ENCODE measurements around the gene HS3ST2. TPM values are rescaled to one million over a fixed set of nuclear protein-coding genes. Genes with fewer than 3 reads are reported as not detected.

HS3ST2 gene
- polyA plus RNA-seq, 1 of the 3 experiments (the other 2 are of a cell fraction) = not detected

DNA sequence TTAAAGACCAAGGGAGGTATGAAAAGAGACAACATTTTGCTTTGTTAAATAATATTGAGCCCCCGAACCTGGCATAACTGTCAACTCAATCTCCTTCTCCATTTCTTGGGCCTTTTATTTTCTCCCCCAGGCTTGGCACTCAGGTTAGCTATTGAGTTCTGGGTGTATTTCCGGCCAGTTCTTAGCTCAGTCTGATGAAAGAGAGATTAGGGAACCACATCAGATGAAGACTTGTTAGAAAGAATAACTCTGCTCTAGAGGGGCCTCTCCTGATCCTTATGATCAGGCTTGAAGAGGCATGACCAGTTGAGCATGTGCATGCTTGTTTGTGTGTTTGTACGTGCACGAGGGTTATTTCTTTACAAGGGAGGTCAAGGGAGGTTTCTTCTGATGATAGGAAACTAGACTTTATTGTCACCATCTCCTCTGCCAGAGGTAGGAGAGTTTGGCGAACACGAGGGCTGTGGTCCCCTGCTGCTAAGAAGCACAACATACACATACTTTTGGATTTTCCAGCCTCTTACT is 29.2 kb upstream of the HS3ST2 start:
- TF ChIP-seq EP300 (IDR thresholded peaks at IDR 0.05; ENCODE audit: borderline replicate concordance in 1 of 2, low read depth in 1 of 2, low read length in 1 of 2) (no peak), GATA2 (CRISPR knock-in tag; IDR thresholded peaks at IDR 0.05) (no peak), JUND (IDR thresholded peaks at IDR 0.05) (no peak), EZH2phosphoT487 (IDR thresholded peaks at IDR 0.05; ENCODE audit: borderline replicate concordance, low read depth) (no peak), POLR2AphosphoS5 (IDR thresholded peaks at IDR 0.05; ENCODE audit: low read depth, low read length) (no peak), ELF1 (IDR thresholded peaks at IDR 0.05) (no peak), TCF12 (IDR thresholded peaks at IDR 0.05) (no peak), SIN3A (IDR thresholded peaks at IDR 0.05; ENCODE audit: borderline replicate concordance, low read depth, low read length) (no peak), RAD21 (IDR thresholded peaks at IDR 0.05; ENCODE audit: low read length) (no peak), NFIC (IDR thresholded peaks at IDR 0.05; ENCODE audit: borderline replicate concordance) (no peak), NRF1 (IDR thresholded peaks at IDR 0.05; ENCODE audit: low read depth, low read length) (no peak), FOSL2 (IDR thresholded peaks at IDR 0.05; ENCODE audit: borderline replicate concordance, low read depth) (no peak)
- TF ChIP-seq, protein P1, sequence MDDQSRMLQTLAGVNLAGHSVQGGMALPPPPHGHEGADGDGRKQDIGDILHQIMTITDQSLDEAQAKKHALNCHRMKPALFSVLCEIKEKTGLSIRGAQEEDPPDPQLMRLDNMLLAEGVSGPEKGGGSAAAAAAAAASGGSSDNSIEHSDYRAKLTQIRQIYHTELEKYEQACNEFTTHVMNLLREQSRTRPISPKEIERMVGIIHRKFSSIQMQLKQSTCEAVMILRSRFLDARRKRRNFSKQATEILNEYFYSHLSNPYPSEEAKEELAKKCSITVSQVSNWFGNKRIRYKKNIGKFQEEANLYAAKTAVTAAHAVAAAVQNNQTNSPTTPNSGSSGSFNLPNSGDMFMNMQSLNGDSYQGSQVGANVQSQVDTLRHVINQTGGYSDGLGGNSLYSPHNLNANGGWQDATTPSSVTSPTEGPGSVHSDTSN (IDR thresholded peaks at IDR 0.05) = no peak
- TF ChIP-seq, protein P2, sequence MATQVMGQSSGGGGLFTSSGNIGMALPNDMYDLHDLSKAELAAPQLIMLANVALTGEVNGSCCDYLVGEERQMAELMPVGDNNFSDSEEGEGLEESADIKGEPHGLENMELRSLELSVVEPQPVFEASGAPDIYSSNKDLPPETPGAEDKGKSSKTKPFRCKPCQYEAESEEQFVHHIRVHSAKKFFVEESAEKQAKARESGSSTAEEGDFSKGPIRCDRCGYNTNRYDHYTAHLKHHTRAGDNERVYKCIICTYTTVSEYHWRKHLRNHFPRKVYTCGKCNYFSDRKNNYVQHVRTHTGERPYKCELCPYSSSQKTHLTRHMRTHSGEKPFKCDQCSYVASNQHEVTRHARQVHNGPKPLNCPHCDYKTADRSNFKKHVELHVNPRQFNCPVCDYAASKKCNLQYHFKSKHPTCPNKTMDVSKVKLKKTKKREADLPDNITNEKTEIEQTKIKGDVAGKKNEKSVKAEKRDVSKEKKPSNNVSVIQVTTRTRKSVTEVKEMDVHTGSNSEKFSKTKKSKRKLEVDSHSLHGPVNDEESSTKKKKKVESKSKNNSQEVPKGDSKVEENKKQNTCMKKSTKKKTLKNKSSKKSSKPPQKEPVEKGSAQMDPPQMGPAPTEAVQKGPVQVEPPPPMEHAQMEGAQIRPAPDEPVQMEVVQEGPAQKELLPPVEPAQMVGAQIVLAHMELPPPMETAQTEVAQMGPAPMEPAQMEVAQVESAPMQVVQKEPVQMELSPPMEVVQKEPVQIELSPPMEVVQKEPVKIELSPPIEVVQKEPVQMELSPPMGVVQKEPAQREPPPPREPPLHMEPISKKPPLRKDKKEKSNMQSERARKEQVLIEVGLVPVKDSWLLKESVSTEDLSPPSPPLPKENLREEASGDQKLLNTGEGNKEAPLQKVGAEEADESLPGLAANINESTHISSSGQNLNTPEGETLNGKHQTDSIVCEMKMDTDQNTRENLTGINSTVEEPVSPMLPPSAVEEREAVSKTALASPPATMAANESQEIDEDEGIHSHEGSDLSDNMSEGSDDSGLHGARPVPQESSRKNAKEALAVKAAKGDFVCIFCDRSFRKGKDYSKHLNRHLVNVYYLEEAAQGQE (IDR thresholded peaks at IDR 0.05; ENCODE audit: low read depth, low read length) = no peak
- TF ChIP-seq, protein P3, sequence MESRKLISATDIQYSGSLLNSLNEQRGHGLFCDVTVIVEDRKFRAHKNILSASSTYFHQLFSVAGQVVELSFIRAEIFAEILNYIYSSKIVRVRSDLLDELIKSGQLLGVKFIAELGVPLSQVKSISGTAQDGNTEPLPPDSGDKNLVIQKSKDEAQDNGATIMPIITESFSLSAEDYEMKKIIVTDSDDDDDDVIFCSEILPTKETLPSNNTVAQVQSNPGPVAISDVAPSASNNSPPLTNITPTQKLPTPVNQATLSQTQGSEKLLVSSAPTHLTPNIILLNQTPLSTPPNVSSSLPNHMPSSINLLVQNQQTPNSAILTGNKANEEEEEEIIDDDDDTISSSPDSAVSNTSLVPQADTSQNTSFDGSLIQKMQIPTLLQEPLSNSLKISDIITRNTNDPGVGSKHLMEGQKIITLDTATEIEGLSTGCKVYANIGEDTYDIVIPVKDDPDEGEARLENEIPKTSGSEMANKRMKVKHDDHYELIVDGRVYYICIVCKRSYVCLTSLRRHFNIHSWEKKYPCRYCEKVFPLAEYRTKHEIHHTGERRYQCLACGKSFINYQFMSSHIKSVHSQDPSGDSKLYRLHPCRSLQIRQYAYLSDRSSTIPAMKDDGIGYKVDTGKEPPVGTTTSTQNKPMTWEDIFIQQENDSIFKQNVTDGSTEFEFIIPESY (IDR thresholded peaks at IDR 0.05; ENCODE audit: borderline replicate concordance, low read depth) = no peak
- TF ChIP-seq, protein P4, sequence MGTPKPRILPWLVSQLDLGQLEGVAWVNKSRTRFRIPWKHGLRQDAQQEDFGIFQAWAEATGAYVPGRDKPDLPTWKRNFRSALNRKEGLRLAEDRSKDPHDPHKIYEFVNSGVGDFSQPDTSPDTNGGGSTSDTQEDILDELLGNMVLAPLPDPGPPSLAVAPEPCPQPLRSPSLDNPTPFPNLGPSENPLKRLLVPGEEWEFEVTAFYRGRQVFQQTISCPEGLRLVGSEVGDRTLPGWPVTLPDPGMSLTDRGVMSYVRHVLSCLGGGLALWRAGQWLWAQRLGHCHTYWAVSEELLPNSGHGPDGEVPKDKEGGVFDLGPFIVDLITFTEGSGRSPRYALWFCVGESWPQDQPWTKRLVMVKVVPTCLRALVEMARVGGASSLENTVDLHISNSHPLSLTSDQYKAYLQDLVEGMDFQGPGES (IDR thresholded peaks at IDR 0.05; ENCODE audit: low read depth, low read length) = no peak
- TF ChIP-seq, protein P5, sequence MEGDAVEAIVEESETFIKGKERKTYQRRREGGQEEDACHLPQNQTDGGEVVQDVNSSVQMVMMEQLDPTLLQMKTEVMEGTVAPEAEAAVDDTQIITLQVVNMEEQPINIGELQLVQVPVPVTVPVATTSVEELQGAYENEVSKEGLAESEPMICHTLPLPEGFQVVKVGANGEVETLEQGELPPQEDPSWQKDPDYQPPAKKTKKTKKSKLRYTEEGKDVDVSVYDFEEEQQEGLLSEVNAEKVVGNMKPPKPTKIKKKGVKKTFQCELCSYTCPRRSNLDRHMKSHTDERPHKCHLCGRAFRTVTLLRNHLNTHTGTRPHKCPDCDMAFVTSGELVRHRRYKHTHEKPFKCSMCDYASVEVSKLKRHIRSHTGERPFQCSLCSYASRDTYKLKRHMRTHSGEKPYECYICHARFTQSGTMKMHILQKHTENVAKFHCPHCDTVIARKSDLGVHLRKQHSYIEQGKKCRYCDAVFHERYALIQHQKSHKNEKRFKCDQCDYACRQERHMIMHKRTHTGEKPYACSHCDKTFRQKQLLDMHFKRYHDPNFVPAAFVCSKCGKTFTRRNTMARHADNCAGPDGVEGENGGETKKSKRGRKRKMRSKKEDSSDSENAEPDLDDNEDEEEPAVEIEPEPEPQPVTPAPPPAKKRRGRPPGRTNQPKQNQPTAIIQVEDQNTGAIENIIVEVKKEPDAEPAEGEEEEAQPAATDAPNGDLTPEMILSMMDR (IDR thresholded peaks at IDR 0.05) = no peak
- Histone ChIP-seq H2AFZ (ENCODE audit: low read depth) (no peak overlapping the region), H3K9me2 (no peaks in the 10 kb centered on the region), H3K9me3 (no peaks in the 10 kb centered on the region), H3K27me3 (ENCODE audit: insufficient read depth) (no peaks in the 10 kb centered on the region), H3F3A (replicated peaks; ENCODE audit: insufficient read depth) (peaks cover 21% of the 10 kb centered on the region), H3K79me2 (ENCODE audit: insufficient read depth) (no peaks in the 10 kb centered on the region), H3K4me3 (ENCODE audit: low read depth in 2 of 2, low read length in 1 of 2) (no peak overlapping the region), H3K4me2 (no peak overlapping the region), H3K36me3 (replicated peaks in 1 of 2; ENCODE audit: control insufficient read depth in 1 of 2, insufficient read depth in 2 of 2, low read length in 1 of 2) (no peaks in the 10 kb centered on the region), H3K27ac (ENCODE audit: low read depth in 2 of 2, low read length in 1 of 2) (no peak overlapping the region), H3K4me1 (ENCODE audit: control insufficient read depth in 1 of 2, insufficient read depth in 2 of 2, low read depth in 1 of 2, low read length in 1 of 2) (peaks cover 0 to 29% of the 10 kb centered on the region in 2 experiments), H3K9ac (no peak overlapping the region), H4K20me1 (ENCODE audit: insufficient read depth) (no peaks in the 10 kb centered on the region)
- DNase-seq = no peak
- ChIA-PET CTCF (interaction anchor here (0.6 kb wide), 1 partner anchor 118 kb away, joined by 3 read pairs; no protein-coding TSS in a partner anchor), POLR2A (no interaction called here)
- 70% methylated on average over 6 of the region's 6 CpGs for WGBS (ENCODE audit: low lambda C conversion rate)
